KOPT-K1 (cell line): ENCODE results near the gene DCC.
"Not testable (repeated sequence)": the region's sequence is repeated elsewhere in the genome, so short reads cannot be mapped to it uniquely, and the experiment has no call there.

ENCODE experiments used
- H3K27ac ChIP-seq: fragments of 200-600 bp; sonication (generic); 2 replicates; pipeline ENCODE4 v1.5.1; 2016; ENCODE audit warnings: antibody characterized with exemption, mild to moderate bottlenecking, low read depth, low read length; ENCODE audit not compliant: poor library complexity, severe bottlenecking
- H3K36me3 ChIP-seq: fragments of 200-600 bp; sonication (generic); 2 replicates; pipeline ENCODE4 v1.5.1; 2017; ENCODE audit warnings: antibody characterized with exemption, mild to moderate bottlenecking, low read length, moderate library complexity; ENCODE audit not compliant: insufficient read depth
- H3K9me3 ChIP-seq: fragments of 200-600 bp; sonication (generic); 2 replicates; pipeline ENCODE4 v1.5.1; 2017; ENCODE audit warnings: antibody characterized with exemption, low read length, mild to moderate bottlenecking; ENCODE audit not compliant: insufficient read depth, poor library complexity, severe bottlenecking

DCC gene

GRCh38 chr18:53508529-53508928 is 1168.5 kb downstream of the DCC start:
- H3K36me3 ChIP-seq, result no peaks in the 10 kb centered on the region
- H3K27ac ChIP-seq, result no peak overlapping the region
- H3K9me3 ChIP-seq, result no peaks in the 10 kb centered on the region

- H3K9me3 ChIP-seq, result no peaks in the 10 kb centered on the region
- no peak overlapping the region for H3K27ac ChIP-seq
- no peaks in the 10 kb centered on the region for H3K36me3 ChIP-seq
Measured at GRCh38 chr18:53509886-53510285, 1169.9 kb downstream of the DCC start.

GRCh38 chr18:53511725-53512124 is 1171.7 kb downstream of the DCC start:
- not testable (repeated sequence) for H3K9me3 ChIP-seq, H3K27ac ChIP-seq, H3K36me3 ChIP-seq

GRCh38 chr18:53521068-53521467 is 1181.1 kb downstream of the DCC start:
- H3K36me3 ChIP-seq, result no peaks in the 10 kb centered on the region
- H3K27ac ChIP-seq, result no peak overlapping the region

GRCh38 chr18:53526101-53526870 is 1186.3 kb downstream of the DCC start:
- Histone ChIP-seq H3K36me3 (no peaks in the 10 kb centered on the region), H3K27ac (no peak overlapping the region), H3K9me3 (no peaks in the 10 kb centered on the region)

More at GRCh38 chr18:53521068-53521467, 1181.1 kb downstream of the DCC start:
- no peaks in the 10 kb centered on the region for H3K9me3 ChIP-seq

GRCh38 chr18:53527365-53527764 is 1187.4 kb downstream of the DCC start:
- H3K27ac ChIP-seq, result no peak overlapping the region
- H3K9me3 ChIP-seq, result no peaks in the 10 kb centered on the region
- no peaks in the 10 kb centered on the region for H3K36me3 ChIP-seq

GRCh38 chr18:53531187-53531586 is 1191.2 kb downstream of the DCC start:
- Histone ChIP-seq H3K9me3 (no peaks in the 10 kb centered on the region), H3K36me3 (no peaks in the 10 kb centered on the region), H3K27ac (no peak overlapping the region)

GRCh38 chr18:53531896-53532295 is 1191.9 kb downstream of the DCC start:
- H3K9me3 ChIP-seq, result no peaks in the 10 kb centered on the region
- no peaks in the 10 kb centered on the region for H3K36me3 ChIP-seq
- no peak overlapping the region for H3K27ac ChIP-seq

- Histone ChIP-seq H3K27ac (no peak overlapping the region), H3K36me3 (no peaks in the 10 kb centered on the region), H3K9me3 (no peaks in the 10 kb centered on the region)
Measured at GRCh38 chr18:53534203-53534602, 1194.2 kb downstream of the DCC start.

- Histone ChIP-seq H3K9me3 (no peaks in the 10 kb centered on the region), H3K36me3 (no peaks in the 10 kb centered on the region), H3K27ac (no peak overlapping the region)
Measured at GRCh38 chr18:53534695-53535094, 1194.7 kb downstream of the DCC start.

GRCh38 chr18:53536908-53537307 is 1196.9 kb downstream of the DCC start:
- Histone ChIP-seq H3K36me3 (no peaks in the 10 kb centered on the region), H3K27ac (no peak overlapping the region), H3K9me3 (no peaks in the 10 kb centered on the region)

GRCh38 chr18:53541924-53542323 is 1201.9 kb downstream of the DCC start:
- Histone ChIP-seq H3K27ac (no peak overlapping the region), H3K36me3 (no peaks in the 10 kb centered on the region), H3K9me3 (no peaks in the 10 kb centered on the region)

GRCh38 chr18:53543711-53544110 is 1203.7 kb downstream of the DCC start:
- Histone ChIP-seq H3K27ac (no peak overlapping the region), H3K36me3 (no peaks in the 10 kb centered on the region), H3K9me3 (no peaks in the 10 kb centered on the region)

GRCh38 chr18:53544917-53545316 is 1204.9 kb downstream of the DCC start:
- Histone ChIP-seq H3K9me3 (no peaks in the 10 kb centered on the region), H3K36me3 (no peaks in the 10 kb centered on the region), H3K27ac (no peak overlapping the region)

- no peaks in the 10 kb centered on the region for H3K9me3 ChIP-seq
- no peak overlapping the region for H3K27ac ChIP-seq
- H3K36me3 ChIP-seq, result no peaks in the 10 kb centered on the region
Measured at GRCh38 chr18:53551868-53552426, 1212.0 kb downstream of the DCC start.

GRCh38 chr18:53553030-53553429 is 1213.0 kb downstream of the DCC start:
- no peaks in the 10 kb centered on the region for H3K9me3 ChIP-seq
- no peak overlapping the region for H3K27ac ChIP-seq
- H3K36me3 ChIP-seq, result no peaks in the 10 kb centered on the region
